GM21528 (cell line): Measurements from ENCODE around the gene TIMP3.

Source experiments
- ATAC-seq: cut with Tn5 transposase; IDR thresholded peaks from one replicate; pipeline ENCODE4 v1.9.1; 2021; ENCODE audit warnings: mild to moderate bottlenecking, moderate library complexity; ENCODE audit not compliant: unreplicated experiment, low FRiP score

Gene TIMP3

GRCh38 chr22:32877196-32877595 is 75.7 kb downstream of the TIMP3 start:
- no peak for ATAC-seq

DNA sequence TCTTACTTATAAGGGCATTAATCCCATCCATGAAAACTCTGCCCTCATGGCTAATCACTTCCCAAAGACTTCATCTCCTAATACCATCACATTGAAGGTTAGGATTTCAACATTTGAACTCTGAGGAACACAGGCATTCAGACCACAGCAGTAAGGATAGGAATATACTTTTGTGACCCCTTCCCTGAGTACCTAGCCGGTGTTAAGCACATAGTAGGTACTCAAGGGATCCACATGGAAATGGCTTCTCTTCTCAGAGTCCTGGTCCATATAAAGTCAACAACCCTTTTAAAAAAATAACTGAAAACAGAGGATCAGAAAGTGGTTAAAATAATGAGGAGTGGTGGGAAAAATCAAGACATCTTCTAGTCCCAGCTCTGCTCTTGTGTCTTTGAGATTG is 78.0 kb downstream of the TIMP3 start:
- ATAC-seq: no peak

DNA sequence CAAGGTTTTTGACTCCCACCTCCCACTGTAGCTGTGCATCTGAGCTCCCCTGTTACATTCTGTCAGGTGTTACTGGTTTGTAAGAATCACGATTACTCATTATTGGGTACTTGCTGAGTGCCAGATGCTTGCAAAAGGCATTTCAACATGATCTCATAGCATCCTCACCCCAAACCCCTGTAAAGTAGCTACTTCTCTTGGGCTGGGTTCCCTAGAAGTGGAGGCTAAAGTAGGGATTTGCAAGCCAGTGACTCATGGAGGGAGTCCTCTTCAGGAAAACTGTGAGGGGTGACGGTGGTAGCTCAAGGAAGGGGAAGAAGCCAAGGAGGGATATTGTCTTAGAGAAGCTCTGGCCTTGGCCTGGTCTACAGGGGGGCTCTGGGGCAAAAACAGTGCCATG is 78.6 kb downstream of the TIMP3 start:
- ATAC-seq: no peak

- no peak for ATAC-seq
Measured at GRCh38 chr22:32880505-32880892, 79.0 kb downstream of the TIMP3 start.

DNA sequence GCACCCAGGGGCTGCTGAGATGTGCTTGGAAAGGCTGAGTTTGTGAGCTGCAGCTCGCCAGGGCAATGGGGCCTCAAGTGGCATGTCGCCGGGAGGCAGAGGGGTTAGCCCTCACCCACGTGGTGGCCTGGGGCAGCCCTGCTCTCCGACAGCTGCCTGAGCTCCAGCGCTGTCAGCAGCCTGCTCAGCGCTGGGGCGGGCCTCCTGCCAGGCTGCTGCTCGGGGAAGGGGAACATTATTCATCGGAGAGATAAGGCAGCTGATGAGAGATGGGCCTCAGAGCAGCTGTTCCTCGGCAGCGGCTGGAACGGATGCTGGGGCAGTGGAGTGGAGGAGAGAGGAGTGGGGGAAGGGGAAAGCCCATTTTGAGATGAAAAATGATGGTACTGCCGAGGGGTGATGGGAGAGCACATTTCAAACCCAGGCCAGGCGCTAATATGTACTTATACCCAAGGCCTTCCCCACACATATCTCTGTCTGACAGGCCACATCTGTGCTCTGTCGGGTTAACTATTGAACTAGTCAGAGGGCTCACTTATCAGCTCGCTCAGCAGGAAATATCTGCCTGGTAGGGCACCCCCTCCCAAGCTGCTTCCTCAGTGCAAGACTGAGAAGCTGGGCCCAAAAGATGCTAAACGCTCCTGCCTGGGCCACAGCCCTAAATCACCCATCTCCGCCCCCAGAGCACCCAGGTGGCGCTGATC is 79.5 kb downstream of the TIMP3 start:
- ATAC-seq: no peak

GRCh38 chr22:32882360-32882755 is 80.9 kb downstream of the TIMP3 start:
- ATAC-seq: no peak

DNA sequence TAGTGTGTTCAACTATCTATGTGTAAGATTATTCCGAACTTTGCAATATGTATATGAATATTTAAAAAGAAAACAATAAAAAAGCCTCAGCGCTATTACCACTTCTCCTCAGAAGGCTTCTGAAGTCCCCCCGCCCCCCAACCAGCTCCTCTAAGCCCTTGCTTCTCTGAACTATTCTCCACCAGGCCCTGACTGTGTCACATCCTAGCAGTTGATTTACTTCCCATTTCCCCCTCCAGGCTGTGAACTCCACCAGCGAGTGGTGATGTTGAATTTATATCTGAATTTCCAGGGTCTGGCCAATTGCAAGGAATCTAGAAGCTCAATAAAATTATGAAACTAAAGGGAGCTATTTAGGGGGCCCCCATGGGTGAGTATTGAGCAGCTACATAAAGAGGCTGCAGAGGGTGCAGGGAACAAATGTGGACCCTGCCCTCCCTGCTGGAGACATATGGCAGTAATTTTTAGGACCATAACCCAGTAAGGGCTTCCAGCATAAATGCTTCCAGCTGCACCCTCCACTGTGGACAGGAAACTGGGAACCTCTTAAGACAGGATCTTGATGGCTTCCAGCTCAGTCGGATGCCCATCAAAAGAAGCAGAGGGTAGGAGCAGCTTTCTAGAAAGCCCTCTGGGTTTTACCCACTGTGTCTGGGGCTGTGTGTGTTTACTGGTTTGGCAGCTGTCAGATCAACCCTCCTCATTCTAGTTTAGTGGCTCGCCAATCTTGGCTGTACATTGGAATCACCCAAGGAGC is 81.4 kb downstream of the TIMP3 start:
- ATAC-seq: no peak

DNA sequence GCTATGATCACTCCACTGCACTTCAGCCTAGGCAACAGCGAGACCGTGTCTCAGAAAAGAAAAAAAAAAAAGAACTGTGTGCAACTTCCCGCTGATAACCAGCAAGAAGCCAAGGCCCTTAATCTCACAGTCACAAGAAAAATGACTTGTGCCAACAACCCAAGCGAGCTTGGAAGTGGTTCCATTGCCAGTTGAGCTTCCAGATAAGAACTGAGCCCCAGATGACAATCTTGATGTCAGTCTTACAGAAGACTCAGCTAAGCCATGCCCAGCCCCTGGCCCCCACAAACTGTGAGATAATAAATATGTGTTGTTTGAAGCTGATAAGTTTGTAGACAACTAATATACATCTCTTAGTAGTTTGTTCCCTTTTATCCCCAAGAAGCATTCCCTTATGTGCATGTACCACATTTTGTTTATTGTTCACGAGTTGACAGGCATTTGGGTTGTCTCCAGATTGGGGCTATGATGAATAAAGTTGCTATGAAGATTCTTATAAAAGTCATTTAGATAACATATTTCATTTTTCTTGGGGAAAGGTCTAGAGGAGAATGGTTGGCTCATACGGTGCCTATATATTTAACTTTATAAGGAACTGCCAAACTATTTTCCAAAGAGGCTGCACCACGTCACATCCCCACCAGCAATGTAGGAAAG is 85.9 kb downstream of the TIMP3 start:
- ATAC-seq: no peak

- no peak for ATAC-seq
Measured at GRCh38 chr22:32888976-32889375, 87.5 kb downstream of the TIMP3 start.

- ATAC-seq: no peak
Measured at GRCh38 chr22:32896891-32897290, 95.4 kb downstream of the TIMP3 start.

DNA sequence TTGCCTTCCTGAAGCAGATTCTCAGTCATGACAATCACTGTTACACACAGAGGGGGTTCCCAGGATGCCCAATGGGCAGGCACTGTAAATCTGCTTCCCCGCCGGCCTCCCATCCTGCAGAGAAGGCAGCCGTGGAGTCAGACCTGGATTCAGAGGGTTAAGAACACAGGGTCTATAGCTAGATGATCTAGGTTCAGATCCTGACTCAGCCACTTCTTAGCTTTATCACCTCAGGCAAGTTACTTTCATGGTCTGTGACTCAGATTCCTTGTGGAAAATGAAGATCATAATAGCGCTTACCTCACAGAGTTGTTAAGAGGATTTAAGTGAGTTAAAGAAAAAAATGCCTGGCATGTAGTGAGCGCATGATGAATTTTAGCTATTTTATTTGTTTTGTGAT is 95.9 kb downstream of the TIMP3 start:
- ATAC-seq: no peak

- no peak for ATAC-seq
Measured at GRCh38 chr22:32900886-32901635, 99.6 kb downstream of the TIMP3 start.

- ATAC-seq: no peak
Measured at GRCh38 chr22:32901925-32902324, 100.4 kb downstream of the TIMP3 start.

DNA sequence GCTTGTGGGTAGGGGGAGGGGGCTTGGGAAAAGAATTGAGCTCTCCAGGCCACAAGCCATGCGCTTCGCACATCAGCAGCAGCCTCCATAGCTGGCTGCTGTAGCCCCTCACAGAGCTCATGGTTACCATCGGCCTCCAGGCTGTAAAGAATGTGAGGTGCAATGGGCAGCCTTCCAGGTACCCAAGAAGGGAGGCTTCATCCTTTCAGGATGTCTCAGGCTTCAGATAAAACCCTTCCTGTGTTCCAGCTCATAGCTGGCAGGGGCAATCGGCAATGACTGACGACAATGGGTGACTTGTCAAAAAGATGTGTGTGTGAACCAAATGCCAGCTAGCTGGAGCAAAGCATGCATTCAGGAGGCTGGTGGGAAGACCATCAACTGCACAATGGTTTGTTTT is 102.0 kb downstream of the TIMP3 start:
- no peak for ATAC-seq

DNA sequence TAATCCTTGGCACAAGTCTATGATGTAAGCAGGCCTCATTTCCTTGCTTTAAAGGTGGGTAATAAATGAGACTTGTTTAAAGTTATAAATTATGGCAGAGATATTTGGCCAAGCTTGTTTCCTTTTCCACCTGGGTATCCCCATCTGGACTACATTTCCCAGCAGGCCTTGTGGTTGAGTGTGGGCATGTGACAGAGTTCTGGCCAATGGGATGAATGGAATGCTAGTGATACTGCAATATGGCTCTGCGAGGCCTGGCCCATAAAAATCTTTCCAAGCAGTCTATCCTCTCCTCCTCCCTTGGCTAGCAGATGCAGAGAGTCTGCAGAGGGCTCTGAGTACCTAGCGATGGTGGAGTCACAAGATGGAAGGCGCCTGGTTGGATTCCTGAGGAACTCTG is 102.5 kb downstream of the TIMP3 start:
- ATAC-seq: no peak

GRCh38 chr22:32905400-32905799 is 103.9 kb downstream of the TIMP3 start:
- no peak for ATAC-seq

- ATAC-seq: no peak
Measured at GRCh38 chr22:32909581-32910428, 108.3 kb downstream of the TIMP3 start.

DNA sequence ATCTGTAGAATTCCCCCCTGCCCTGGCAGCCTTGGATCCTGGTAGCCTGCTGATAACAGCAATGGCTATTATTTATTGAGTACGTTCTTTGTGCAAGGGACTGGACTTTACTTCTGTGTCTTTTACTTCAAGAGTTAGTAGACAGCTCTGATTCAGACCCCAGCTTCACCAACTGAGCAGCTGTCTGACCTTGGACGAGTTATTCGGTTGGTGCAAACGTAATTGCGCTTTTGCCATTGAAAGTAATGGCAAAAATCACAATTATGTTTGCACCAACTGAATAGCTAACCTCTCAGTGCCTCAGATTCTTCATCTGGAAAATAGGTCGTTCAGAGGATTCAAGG is 108.9 kb downstream of the TIMP3 start:
- no peak for ATAC-seq

DNA sequence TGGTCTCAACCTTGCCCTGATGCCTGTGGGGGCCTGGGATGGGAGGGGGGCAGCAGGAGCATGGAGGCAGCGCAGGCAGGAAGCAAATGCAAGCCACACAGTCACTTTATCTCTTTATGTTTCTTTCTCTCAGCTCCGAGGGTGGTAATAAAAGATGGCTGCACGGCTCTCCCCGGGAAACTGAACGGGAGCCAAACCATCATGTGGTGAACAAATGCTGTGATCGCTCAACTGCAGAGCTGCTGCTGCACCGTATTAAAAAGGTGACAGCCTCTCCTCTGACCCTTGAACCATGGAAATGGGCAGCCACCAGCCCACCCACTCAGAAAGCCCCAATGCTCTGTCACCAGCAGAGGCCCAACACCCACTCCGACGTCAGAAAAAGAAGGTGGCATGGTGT is 110.0 kb downstream of the TIMP3 start:
- no peak for ATAC-seq
